GM21526 (cell line): ENCODE data around the gene ELAVL1.
"Not testable (repeated sequence)": the region's sequence is repeated elsewhere in the genome, so short reads cannot be mapped to it uniquely, and the experiment has no call there.

Experiments
- ATAC-seq: cut with Tn5 transposase; IDR thresholded peaks from one replicate; pipeline ENCODE4 v1.9.1; 2021; ENCODE audit warnings: moderate library complexity; ENCODE audit not compliant: unreplicated experiment, low FRiP score

Gene ELAVL1

DNA sequence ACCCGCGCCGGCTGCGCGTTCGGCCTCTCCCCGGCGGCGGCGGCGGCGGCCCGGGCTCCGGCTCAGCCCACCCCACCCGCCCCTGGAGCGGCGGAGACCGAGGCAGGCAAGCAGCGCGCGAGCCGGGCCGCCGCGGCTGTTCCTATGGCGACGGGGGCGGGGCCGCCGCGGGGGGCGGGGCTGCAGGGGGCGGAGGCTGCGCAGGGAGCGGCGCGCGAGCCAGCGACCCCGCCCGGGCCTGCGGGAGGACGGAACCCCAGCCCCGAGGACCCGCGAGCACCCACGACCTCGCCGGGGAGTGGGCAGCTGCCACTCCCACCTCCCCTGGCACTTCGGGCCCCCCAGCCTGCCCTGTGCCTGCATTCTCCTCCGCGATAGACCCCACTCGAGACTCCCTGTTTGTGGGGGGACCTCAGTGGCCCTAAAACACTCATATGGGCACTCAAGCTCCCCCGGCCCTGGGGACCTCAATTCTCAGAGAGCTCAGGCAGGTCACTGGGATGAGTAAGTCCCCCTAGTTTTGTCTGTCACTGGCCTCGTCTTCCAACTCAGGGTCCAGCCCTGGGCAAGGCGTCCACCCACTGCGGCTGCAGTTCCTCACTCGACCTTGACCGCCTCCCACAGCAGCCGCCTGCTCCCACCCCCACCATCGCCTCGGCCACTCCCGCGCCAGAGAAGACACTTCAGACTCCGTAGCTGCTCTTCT lies 79.3 kb downstream of the ELAVL1 start, which contains the start of gene CTXN1:
TSS of gene CTXN1 (minus strand) at position 115 of the 706 bp plus-strand sequence. CDS start 597 bp downstream, outside the sequence.
- no peak for ATAC-seq

DNA sequence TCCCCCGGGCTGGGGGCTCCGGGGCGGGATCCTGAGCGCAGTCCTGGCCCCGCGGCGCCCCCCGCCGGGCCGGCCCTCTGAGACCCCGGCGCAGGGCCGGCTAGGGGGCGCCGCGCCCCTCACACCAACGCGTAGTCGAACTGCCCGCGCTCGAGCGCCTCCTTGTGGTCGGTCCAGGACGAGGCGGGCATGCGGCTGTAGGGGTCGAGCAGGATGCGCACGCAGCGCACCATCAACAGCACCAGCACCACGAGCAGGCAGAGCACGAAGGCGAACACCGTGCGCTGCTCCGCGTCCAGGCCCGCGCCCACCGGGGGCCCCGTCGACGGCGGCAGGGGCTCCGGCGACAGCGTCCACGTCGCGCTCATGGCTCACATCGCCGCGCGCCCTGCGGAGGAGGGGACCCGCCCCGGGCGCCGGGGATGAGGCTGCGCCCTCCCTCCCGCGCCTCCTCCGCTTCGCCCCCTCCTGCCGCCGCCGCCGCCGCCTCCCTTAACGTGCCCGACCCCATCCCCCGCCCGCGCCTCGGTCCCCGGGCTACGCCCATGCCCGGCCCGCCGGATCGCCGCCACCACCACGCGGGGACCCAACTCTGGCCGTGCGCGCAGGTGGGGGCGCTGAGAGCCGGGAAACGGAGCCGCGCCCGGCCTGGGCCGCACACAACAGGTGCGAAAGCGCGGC lies 80.1 kb downstream of the ELAVL1 start:
- ATAC-seq, result no peak

DNA sequence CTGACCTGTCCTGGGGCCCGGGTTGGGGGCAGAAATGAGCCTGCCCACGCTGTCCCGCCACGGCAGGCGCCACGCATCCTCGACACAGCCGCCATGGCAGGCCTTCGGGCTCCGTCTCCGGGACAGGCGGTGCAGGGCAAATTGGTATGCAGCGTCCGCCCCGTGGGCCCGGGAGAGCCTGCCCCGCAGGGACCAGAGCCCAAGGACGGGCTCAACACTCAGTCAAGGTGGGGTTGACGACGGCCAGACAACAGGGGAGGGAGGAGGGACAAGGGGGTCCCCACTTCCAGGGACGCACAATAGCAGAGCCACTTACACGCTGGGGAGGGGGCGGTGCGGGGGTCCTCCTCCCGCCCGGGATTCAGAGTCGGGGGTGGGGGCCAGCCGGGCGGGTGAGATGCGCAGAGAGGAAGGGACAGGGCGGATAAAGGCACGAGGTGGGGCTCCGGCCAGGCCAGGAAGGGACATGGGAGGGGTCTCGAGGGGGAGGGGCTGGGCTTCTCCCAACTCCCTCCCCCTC lies 80.7 kb downstream of the ELAVL1 start:
- no peak for ATAC-seq

DNA sequence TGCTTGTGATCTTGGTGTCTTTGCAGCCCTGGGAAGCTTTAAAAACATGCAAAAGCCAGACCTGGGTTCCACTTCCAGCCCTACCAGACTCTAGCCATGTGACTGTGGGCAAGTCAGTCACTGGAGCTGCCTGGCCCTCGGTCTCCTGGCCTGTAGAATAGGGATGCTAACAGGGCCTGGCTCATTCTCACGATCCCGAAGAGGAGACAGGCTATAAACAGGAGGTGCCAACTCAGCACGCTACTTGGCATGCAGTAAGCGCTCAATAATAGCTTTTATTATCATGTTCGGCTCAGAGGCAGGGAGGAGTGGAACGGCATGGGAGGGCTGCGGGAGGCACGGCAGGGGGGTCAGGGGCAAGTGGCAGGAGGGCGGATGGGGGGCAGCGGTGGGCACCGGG lies 81.2 kb downstream of the ELAVL1 start:
- no peak for ATAC-seq

DNA sequence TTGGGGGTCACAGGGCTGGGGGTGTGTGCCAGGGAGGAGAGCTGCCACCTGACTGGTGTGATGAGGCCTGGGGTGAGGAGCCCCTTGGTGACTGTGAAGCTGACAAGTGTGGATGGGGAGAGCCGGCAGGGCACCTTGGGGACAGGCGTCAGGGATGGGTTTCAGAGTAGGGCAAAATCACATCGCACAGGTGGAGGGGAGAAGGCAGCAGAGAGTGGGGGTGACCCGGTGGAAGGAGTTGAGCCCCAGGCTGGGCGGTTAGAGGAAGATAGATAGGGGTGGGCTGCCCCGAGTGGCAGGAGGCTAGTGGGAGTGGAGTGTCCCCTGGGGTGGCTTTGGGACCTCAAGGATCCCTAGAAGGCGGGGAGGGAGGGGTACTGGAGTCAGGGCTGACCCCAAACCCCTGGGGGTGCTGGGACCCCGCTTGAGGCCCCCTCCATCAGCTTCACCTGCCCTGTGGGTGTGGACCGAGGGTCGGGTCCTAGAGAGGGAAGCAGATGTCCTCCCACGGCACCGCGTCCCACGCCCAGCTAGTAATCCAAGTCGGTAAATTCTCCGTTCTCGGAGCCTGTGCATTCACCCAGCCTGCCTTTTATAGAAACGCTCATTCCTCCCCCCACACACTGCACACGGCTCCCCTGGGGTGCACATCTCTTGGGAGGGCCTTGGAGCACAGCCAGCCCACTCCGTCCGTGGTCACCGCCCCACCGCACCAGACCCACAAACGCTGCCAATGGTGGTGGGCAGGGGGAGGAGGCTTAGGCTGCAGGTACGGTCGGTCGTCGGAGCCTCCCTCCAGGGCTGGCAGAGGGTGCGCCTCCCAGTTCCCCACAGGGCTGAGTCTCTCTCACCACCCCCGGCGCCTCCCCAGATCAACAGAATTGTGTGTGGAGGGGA lies 81.9 kb downstream of the ELAVL1 start:
- ATAC-seq, result no peak

DNA sequence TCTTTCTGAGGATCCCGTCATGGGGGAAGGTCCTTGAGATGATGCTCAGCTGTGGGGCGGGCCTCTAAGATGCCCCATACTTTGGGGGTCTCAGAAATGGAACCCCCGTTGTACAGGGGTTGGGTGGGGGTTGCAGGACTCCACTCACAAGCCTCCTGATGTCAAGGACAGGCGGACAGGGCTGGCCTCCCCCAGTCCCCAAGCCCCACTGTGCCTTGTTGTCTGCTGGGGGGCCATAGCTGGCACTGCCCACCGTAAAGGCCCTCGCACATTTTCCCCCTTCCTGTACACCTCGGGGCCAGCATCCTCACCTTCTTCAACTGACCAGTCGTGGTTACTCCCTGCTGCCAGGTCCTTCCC lies 82.6 kb downstream of the ELAVL1 start:
- no peak for ATAC-seq

GRCh38 chr19:7921967-7922835 lies 83.2 kb downstream of the ELAVL1 start:
- ATAC-seq, result no peak

- ATAC-seq, result peak; percentile 1
Measured at GRCh38 chr19:7921302-7921966, 84.0 kb downstream of the ELAVL1 start.

DNA sequence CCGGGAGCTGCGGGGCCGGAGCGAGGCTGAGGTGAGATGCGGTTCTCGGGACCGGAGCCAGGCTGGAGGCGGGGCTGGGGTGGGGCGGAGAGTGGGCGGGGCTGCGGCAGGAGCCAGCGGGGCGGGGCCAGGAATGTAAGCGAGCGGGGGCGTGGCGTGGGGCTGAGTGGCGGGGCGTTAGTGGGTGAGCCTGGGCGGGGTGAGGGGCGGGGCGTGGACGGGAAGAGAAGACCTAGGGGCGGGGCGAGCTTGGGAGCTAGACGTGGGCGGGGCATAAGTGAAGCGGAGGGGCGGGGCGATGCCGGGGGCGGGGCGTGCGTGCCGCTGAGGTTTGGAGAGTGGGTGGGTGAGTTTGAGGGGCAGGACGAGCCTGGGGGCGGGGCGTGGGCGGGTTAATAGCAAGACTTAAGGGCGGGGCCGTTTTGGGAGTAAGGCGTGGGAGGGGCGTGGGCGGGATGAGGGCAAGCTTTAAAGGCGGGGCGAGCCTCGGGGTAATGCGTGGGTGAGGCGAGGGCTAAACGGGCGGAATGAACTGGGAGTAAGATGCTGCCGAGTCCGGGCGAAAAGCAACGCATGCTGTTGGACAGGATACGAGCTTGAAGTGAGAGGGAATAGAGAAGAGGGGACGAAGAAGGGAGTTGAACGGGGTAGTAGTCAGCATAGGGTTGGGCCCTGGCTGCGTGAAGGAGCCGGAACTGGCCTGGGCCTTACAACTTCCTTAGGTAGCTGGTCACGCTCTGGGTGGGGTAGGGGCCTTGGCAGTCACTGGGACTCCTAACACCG lies 84.7 kb downstream of the ELAVL1 start:
- ATAC-seq, result peak; percentile 9

GRCh38 chr19:7919610-7920518 lies 85.6 kb downstream of the ELAVL1 start, which contains the start of gene SNAPC2:
Gene SNAPC2, plus strand, starts transcription at chr19:7920338. Its CDS starts 29 bp downstream, at chr19:7920367.
- ATAC-seq, result peak; percentile 39

DNA sequence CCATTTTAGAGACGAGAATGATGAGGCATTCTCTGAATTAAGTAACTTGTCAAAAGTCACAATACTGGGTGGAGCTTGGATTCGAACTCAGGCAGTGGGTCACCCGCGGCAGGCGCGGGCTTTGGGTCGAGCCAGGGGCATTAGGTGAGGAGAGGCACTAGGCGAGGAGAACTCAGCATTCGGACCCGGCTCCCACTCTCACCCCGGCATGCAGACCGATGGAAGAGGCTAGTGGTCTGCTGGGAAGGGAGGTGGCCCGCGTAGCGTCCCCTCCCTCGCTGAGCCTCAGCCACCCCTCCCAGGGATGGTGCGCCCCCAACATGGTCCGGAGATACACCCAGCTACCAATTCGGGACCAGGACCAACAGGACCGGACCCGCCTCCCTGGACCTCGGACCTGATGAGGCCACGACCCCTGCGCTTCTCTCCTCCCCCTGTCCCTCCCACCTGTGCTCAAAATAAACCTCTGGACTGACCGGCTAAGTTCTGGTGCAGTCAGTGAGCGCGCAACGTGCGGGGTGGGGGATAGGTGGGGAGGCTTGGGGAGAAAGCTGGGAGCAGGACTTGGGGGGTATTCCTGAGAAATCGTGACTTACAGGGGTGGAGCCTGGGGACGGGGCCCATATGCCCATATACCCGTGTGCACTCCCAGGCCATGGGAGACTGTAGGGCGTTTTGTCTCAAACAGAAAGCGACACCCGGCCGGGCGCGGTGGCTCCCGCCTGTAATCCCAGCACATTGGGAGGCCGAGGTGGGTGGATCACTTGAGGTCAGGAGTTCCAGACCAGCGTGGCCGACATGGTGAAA lies 86.6 kb downstream of the ELAVL1 start:
- no peak for ATAC-seq

GRCh38 chr19:7918062-7918614 lies 87.3 kb downstream of the ELAVL1 start:
- ATAC-seq, result not testable (repeated sequence)

DNA sequence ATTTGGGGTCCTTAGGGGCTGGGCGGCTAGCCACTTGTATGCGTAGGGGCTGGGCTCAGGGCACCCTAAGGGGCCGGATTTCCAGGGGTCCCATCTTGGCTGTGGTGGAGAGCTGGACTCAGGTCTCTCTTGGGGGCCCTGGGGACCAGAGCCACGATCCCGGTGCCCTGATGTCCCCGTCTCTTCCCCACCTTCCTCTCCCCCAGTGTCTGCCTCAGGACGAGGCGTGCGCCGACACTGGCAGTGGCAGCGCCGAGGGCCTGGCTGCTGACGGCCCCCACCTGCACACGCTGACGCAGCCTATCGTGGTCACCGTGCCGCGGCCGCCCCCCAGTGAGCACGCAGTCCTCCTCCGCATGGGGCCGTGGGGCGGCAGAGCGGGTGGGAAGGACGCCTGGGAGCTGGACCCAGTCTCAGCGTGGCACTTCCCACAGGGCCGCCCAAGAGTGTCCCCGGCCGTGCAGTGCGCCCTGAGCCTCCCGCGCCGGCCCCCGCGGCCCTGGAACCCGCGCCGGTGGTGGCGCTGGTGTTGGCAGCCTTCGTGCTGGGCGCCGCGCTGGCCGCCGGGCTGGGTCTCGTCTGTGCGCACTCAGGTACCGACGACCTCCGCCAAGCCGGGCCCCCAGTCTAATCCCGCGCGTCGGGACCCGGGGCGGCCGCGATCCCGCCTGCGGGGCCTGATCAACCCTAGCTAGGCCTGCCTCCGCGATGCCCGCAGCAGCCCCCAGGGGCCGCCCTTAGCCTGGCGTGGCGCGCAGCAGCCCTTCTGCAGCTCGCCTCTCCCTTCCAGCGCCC lies 88.0 kb downstream of the ELAVL1 start:
- no peak for ATAC-seq

DNA sequence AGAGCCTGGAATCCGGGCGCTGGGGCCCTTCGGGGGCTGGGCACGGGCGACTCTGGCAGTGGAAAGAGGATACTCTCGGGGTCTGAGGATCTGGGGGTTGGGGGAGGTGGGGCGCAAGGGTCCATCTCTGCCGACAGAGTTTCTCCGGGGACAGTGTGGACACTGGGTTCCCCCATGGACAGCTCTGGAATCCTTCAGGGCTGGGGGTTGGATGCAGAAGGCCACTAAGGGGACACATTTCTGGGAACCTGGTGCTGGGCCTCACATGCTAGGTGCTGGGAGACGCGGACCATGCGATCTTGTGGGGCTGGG lies 88.5 kb downstream of the ELAVL1 start:
- ATAC-seq, result no peak

DNA sequence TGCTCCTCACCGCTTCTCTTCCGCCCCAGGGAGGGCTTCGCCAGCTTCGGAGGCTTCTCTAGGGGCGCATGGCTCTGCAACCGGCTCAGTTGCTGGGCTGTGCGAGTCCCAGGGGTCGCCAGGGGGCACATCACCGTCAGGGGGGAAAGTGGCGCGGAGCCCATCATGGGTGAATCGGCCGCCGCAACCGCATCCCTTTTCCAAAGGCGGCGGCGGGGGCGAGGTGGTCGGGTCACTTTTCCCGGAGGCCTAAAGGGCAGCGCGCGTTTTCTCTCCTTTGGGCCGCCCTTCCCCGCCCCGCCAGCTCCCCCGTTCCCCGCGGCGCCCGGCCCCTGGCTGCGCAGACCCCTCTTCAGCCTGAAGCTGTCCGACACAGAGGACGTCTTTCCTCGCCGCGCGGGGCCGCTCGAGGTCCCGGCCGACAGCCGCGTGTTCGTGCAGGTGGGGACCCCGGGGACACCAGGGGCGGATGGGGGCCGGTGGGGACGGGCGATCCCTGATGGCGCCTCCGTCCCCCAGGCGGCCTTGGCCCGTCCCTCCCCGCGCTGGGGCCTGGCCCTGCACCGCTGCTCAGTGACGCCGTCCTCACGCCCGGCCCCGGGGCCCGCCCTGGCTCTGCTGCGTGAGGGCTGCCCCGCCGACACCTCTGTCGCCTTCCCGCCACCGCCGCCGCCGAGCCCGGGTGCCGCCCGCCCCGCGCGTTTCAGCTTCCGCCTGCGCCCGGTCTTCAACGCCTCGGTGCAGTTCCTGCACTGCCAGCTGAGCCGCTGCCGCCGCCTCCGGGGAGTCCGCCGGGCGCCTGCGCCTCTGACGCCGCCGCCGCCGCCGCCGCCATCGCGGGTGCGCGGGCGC lies 89.1 kb downstream of the ELAVL1 start:
- ATAC-seq, result no peak
